Measurements from ENCODE around the gene RGS6.

Gene RGS6

DNA sequence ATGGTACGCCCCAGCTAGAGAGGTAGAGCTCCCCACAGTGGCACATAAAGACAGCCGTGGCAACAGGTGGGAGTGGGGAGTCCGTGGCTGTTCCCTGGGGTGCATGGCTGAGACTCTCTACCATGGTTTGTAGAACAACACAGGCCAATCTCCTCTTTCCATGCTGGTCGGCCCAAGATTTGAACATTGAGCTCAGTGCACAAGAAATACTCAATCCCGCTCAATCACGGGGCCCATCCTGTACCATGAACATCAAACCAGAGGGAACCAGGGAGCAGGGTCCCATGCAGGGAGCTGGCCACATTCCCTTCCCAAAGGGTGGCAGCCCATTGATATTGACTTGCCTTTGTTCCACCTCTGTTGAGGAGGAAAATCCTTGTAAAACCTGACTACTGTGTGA is 608.6 kb downstream of the RGS6 start:
- DNase-seq: no peak

GRCh38 chr14:72541546-72541945 is 609.3 kb downstream of the RGS6 start:
- DNase-seq: no peak

- DNase-seq: no peak
Observed at GRCh38 chr14:72543341-72543740, 611.1 kb downstream of the RGS6 start.

DNA sequence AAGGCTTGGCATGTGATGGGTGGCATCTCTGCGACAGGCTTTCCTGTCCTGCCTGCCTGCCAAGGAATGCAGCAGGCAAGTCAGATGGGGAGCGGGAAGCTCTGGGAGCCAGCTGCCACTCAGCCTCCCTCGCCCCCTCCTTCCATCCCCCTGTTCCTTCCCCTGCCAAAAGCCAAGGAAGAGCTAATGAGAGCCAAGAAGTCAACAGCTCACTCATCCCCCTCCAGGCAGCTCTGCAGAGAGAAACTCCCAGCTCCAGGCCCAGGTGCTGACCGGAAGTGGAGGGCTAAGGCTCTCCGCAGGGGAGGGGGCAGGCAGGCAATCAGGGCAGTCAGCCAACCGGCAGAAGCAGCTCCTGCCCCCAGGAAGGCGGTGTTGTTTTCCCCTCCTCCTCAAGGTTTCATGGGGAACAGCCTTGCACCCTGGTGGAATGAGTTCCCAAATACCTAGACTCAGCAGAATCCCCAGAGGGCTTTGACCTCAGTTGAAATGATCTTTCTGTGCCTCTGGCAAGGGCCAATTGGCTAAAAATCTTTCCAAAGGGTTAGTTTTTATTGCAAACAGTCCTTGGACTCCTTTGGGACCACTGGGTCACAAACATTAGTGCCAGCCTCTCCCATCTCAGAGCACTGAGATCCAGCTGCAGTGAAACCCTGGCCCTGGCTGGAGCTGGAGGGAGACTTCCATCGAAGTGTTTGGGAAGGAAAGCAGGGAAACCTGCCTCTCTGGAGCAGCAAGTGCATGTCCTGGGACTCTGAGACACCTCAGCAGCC is 612.6 kb downstream of the RGS6 start:
- no peak for DNase-seq

- no peak for DNase-seq
Observed at GRCh38 chr14:72545411-72546311, 613.4 kb downstream of the RGS6 start.

GRCh38 chr14:72546344-72547016 is 614.3 kb downstream of the RGS6 start:
- DNase-seq: no peak

- DNase-seq: no peak
Observed at GRCh38 chr14:72547999-72548398, 615.8 kb downstream of the RGS6 start.

GRCh38 chr14:72549026-72549425 is 616.8 kb downstream of the RGS6 start:
- no peak for DNase-seq

DNA sequence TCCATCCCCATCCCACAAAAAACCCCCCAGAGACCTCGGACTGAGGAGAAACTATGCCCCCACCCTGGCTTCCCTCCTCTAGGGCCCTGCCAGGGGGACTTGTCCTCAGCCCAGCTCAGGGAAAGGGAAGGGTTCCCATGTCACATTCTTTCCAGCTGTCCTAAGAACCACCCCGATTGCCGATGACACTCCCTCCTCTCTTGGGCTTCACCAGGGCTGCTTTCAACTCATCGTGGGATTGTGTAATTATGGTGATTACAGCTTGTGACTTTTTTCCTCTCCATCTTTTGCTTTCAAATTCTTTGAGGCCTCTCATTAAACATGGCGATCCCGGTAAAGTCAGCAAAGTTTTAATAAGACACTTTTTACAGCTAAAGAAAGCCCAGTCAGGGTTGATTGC is 617.6 kb downstream of the RGS6 start:
- DNase-seq: no peak

- no peak for DNase-seq
Observed at GRCh38 chr14:72550513-72550912, 618.3 kb downstream of the RGS6 start.

DNA sequence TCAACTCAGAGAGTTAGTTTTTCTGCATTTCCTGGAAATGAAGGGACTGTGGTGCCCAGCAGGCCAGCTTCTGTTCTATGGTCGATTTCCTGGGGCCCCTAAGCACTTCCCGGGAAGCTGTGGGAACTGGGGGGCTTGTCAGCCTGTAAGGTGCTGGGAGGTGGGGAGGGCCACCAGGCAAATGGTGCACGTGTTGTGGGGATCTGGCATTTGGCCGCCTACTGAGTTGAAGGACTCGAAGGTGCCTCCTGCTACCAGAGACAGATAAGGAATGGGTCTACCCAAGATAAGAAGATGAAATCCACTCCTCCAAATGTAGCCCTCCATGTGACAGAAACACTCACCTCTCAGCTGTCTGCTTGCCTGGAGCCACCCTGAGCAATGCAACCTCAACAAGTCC is 620.0 kb downstream of the RGS6 start:
- no peak for DNase-seq

DNA sequence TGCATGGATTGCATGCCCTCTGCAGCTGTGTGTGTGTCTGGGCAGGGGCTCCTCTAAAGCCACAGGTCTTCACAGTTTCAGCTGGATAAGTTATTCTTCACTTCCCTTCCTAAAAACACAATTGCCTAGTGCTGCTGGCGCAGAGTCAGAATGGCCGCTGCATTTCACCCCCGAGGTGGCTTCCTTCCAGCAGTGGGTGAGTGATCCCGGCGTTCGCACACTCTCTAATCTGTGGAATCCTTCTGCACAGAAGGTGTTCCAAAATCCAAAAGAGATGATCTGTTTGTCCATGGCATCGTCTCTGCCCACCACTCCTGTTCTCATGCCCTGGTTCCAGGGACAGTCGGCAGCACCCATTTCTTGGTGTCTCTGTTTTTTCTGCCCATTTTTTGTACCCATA is 620.9 kb downstream of the RGS6 start:
- no peak for DNase-seq

- no peak for DNase-seq
Observed at GRCh38 chr14:72553656-72554055, 621.4 kb downstream of the RGS6 start.

DNA sequence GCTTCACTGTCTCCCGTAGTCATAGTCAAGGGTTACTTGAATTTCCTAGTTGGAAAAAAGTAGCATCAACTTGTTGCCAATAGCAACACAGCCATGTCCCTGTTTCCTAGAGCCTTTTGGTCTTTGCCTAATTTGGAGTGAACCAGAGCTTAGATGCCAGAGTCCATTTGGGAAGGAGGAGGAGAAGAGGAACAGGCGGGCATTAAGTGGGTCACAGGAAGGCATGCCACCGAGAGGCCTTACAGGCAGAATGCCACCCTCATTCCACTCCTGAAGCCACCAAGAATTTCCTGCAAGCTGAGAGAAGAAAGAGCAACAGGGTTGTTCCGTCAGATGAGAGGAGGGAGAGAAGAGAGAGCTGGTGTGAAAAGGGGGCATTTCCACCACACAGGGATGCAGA is 622.2 kb downstream of the RGS6 start:
- DNase-seq: no peak

DNA sequence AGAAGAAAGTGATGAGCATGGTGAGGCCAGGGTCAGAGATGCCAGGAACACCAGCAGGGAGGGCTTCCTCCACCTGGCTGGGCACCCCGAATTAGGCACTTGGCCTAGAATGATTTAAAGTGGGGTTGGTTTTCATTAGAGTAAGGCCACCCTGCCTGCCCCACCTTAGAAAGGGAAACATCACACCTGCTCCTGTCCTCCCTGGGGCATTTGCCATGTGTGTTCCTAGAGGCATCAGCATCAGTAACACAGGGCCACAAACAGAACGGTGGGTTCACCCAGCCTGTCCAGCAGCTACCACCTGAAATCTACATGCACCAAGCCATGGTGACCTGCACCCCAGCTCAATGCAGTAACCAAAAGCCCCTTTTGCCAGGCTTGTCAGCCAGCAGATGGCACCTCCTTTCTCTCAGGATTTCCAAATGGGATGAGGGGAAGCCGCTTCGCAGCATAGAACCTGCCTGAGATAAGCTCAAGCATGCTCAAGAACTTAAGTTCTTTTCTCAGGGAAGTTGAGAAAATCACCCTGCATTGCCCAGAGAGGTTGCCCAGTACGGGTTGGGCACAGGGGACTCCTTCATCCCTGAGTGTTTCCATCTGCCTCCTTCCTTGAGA is 622.9 kb downstream of the RGS6 start:
- DNase-seq: no peak

- no peak for DNase-seq
Observed at GRCh38 chr14:72555609-72556000, 623.4 kb downstream of the RGS6 start.

DNA sequence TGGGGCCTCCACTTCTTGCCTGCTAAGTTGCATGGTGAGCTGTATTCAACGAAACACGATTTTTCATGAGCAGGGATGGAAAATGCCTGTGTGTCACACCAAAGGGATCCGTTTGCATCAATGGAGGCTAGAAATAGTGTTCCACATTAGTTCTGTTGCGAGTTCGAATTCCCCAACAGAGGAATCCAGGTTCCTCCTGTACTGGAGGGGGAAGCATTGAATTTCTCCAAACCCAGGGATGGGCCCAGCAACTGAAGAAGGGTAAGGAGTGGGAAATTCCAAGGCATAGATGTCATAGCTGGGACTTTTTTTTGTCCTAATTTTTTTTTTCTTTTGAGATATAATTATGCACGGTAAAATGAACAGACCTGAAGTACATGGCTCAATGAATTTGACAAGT is 625.4 kb downstream of the RGS6 start:
- DNase-seq: no peak

- DNase-seq: no peak
Observed at GRCh38 chr14:72558721-72559120, 626.5 kb downstream of the RGS6 start.

DNA sequence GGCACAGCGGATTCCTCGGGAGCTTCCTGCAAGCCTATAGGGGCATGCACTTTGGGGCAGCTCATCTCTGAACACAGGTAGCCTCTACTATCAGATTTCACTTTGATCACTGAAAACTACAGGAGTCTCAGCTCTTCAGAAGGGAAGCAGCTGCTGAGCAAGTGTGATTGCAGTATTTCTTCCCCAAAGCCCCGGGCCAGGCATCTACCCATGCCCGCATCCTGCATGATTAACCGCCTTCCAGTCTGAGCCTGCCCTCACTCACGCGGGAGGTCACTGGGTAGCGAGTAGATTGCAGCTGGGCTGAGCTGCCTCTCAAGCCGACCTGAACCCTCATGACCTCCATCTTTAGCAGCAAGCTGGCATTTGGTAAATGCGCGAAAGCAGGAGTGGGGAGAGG is 627.0 kb downstream of the RGS6 start:
- no peak for DNase-seq

DNA sequence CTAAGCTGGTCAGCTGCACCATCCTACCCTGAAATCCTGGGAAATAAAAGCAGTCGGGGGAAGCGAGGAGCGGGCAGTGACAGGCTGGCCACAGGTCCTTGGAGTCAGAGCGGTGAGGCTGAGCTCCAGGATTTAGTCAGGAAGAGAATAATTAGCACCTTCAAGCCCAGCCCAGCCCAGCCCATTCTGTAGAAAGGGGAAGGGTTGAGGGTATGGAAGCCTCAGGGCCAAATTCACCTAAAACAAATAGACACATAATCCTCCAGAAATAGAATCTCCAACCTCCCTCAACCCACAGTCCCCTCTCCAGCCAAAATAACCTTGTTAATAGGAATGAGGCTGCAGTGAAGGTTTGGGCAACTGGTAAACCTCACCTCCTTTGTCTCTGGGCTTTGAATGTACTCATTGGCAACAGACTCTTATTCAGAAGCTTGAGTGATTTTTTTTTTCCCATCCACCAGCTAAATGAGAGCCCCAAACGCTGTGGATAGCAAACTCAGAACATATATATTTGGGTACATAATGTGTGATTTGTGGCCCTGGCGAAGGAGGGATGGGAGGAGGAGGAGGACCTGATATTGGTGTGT is 627.5 kb downstream of the RGS6 start:
- DNase-seq: no peak

DNA sequence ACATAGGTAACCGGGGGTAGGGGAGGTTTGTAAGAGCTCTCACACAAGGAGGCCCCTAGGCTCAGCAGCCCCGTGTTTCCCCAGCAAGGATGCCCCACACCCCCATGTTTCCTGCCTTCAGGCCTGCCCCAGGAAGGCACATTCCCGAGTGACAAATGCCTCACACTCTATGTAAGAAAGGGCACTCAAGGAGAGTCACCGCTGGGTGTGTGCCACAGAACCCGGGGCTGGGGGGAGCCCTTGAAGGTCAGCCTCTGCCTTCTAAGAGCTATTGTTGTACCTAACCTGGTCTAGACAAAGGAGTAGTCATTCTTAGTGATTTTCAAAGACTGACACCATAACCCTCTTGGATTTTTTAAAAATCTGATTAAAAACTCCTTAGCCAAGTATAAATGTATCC is 628.1 kb downstream of the RGS6 start:
- no peak for DNase-seq

GRCh38 chr14:72560889-72561493 is 628.8 kb downstream of the RGS6 start:
- DNase-seq: no peak

All from activated T-cell treated with anti-CD3 and anti-CD28 coated beads, Interleukin-2, amount 50 U/mL, for 1 hour (primary cell).